HL-60 (cell line): ENCODE results near the gene PPP1R1B.

ENCODE experiments used
- POLR2AphosphoS5 ChIP-seq: IDR thresholded peaks from 2 replicates; pipeline ENCODE4 v1.6.1; 2012; ENCODE audit warnings: low read depth
- TF ChIP-seq, protein P1 (sequence below): IDR thresholded peaks from one replicate; pipeline ENCODE4 v1.5.1; 2011; ENCODE audit warnings: low read length, control low read depth, inconsistent platforms; ENCODE audit not compliant: insufficient read depth
- TF ChIP-seq, protein P2 (sequence below): IDR thresholded peaks from 2 replicates; pipeline ENCODE4 v1.6.1; 2012; ENCODE audit warnings: low read depth; ENCODE audit not compliant: insufficient replicate concordance

DNA sequence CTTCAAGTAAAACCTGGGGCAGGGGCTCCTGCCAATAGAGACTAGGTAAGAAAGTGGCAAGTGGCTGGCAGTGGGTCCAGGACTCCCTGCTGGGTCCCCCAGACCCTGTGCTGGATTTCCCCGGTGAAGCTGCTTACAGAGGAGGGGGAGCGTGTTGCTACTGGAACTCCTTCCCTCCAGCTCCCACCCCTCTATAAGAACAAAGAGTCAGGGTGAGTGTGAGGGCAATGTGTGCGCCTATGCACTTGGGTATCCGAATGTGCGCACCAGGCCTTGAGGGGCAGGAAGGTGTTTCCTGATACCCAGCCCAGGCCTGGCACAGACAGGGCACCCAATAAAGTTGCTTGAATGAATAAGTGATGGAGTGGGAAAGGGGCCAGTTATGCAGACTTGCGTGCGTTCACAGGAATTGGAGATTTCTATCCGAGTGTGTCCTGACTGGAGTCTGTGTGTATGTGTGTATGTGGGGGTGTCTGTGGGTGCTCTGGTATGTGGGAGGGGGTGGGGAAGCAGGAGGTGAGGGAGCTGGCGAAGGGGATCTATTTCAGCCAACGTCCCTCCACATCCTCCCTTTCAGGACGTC, 30.7 kb upstream of the PPP1R1B start:
- TF ChIP-seq, protein P1, sequence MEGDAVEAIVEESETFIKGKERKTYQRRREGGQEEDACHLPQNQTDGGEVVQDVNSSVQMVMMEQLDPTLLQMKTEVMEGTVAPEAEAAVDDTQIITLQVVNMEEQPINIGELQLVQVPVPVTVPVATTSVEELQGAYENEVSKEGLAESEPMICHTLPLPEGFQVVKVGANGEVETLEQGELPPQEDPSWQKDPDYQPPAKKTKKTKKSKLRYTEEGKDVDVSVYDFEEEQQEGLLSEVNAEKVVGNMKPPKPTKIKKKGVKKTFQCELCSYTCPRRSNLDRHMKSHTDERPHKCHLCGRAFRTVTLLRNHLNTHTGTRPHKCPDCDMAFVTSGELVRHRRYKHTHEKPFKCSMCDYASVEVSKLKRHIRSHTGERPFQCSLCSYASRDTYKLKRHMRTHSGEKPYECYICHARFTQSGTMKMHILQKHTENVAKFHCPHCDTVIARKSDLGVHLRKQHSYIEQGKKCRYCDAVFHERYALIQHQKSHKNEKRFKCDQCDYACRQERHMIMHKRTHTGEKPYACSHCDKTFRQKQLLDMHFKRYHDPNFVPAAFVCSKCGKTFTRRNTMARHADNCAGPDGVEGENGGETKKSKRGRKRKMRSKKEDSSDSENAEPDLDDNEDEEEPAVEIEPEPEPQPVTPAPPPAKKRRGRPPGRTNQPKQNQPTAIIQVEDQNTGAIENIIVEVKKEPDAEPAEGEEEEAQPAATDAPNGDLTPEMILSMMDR, result no peak
- no peak for TF ChIP-seq POLR2AphosphoS5
- TF ChIP-seq, protein P2, sequence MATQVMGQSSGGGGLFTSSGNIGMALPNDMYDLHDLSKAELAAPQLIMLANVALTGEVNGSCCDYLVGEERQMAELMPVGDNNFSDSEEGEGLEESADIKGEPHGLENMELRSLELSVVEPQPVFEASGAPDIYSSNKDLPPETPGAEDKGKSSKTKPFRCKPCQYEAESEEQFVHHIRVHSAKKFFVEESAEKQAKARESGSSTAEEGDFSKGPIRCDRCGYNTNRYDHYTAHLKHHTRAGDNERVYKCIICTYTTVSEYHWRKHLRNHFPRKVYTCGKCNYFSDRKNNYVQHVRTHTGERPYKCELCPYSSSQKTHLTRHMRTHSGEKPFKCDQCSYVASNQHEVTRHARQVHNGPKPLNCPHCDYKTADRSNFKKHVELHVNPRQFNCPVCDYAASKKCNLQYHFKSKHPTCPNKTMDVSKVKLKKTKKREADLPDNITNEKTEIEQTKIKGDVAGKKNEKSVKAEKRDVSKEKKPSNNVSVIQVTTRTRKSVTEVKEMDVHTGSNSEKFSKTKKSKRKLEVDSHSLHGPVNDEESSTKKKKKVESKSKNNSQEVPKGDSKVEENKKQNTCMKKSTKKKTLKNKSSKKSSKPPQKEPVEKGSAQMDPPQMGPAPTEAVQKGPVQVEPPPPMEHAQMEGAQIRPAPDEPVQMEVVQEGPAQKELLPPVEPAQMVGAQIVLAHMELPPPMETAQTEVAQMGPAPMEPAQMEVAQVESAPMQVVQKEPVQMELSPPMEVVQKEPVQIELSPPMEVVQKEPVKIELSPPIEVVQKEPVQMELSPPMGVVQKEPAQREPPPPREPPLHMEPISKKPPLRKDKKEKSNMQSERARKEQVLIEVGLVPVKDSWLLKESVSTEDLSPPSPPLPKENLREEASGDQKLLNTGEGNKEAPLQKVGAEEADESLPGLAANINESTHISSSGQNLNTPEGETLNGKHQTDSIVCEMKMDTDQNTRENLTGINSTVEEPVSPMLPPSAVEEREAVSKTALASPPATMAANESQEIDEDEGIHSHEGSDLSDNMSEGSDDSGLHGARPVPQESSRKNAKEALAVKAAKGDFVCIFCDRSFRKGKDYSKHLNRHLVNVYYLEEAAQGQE, result no peak
